CD4-positive, alpha-beta T cell treated with Interleukin-15 for 4 hours (primary cell): ENCODE data around the gene FGF12.
A peak's percentile ranks its signal among the peaks of the same experiment; 100 is the strongest.
"Not testable (repeated sequence)": the region's sequence is repeated elsewhere in the genome, so short reads cannot be mapped to it uniquely, and the experiment has no call there.

Experiments
- DNase-seq: peaks from one replicate; pipeline ENCODE4 v3.0.0-alpha.2; 2020; ENCODE audit warnings: low spot score

FGF12 gene

GRCh38 chr3:192577811-192578210 lies 149.5 kb downstream of the FGF12 start:
- no peak for DNase-seq

DNA sequence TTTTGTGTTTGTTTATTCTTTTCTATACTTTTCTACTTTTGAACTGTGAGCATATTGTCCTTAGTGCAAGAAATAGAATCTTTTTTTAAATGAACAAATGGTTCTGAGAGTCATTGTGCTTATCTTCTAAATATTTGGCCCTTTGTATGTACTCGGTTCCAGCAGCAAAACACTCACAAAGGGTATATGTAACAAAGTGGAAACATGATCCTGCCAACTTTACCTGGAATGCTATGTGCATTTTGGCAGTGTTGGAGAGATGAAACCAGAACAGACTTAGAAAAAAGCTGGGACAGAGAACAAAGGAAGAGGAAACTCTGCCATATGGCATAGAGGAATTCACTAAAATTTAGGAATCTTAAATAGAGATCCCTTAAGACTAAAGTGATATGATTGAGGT lies 150.1 kb downstream of the FGF12 start:
- DNase-seq, result no peak

DNA sequence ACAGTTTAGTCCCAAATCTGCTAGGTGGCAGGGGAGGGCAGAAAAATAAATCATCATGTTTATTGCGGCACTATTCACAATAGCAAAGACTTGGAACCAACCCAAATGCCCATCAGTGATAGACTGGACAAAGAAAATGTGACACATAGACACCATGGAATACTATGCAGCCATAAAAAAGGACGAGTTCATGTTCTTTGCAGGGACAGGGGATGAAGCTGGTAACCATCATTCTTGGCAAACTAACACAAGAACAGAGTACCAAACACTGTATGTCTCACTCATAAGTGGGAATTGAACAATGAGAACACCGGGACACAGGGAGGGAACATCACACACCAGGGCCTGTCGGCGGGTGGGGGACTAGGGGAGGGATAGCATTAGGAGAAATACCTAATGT lies 150.6 kb downstream of the FGF12 start:
- not testable (repeated sequence) for DNase-seq

DNA sequence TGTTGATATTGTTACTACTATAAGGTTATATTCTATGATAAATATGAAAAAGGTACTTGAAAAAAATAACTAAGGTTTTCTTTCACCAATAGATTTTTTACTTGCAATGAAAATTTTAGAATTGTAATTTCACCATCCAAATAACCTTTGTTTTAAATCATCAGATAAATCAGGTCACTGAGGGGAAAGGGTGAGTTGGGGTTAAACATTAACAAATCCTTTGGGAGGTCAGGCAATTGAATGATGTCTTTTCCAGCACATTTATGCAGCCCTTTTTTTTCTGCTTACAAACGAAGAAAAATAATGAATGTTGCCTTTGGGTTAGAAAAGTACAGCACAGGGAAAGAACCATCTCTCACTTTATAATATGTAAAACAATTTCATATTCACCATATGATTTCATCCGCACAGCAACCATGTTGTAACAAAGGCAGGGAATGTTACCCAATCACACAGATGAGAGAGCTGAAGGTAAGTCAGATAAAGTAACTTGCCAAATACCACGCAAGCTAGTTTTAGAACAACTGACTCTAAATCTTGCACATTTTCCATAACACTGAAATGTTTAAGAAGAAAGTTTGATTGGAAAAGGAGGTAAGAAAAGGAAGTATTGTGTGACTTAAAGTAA lies 151.3 kb downstream of the FGF12 start:
- DNase-seq, result no peak

- DNase-seq, result no peak
Measured at GRCh38 chr3:192573240-192573639, 154.1 kb downstream of the FGF12 start.

GRCh38 chr3:192570821-192571791 lies 156.2 kb downstream of the FGF12 start:
- DNase-seq, result no peak

DNA sequence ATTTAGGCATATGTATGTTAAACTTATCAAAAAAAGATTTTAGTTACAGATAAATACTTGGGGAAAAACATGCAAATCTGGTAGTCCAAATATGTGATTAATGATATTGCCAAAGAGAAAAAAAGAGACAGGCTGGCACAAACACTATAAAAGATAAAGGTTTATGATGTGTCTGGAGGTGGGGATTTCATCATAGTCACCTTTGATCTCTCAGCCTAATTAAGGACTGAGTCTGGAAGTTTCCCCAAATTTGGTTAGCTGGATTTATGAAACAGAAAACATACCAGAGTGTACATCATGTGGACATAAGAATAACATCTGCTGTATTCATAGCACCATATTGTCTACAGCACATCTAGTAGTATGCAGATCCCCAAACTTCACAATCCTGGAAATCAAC lies 157.0 kb downstream of the FGF12 start:
- no peak for DNase-seq

DNA sequence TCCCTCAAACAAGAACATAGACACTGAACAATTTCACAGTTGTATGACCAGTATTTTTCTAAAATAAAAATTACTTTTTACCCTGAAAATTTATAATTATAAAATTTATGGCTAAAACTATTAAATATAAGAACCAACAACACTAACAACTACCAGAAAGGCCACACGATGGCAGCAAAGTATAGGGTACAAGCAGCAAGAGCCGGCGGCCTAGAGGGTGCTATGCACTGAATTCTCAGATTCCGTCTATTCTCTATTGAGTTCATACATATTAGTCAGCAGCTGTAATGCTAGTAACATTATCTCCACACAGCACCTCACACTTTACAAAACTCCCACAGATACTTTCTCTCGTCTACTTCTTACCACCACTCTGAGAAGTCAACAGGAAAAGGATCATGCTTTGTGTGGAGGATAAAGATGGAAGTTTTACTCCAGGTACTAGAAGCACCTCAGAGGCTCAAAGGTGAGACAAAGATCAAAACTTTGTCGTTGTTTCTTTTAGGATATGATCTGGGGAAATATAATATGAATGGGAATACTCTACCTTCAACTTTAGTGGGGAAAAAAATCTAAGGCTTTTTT lies 160.5 kb downstream of the FGF12 start:
- peak; percentile 43 for DNase-seq

DNA sequence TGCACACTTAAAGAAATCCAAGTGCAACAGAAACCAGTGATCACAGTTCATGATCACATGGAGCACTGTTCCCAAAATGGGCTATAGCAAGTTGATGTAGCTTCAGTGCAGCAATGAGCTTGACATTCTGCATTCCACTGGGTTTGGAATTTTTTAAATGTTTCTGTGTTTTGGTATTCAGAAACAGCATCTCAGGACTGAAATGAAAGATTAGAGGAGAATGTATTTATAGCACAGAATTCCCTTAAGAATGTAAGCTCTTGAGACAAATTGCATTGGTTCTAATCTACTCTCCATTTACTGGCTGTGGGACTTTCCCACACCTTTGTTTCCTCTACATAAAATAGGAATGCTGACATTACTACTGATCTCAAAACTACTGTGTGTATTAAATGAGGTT lies 162.7 kb downstream of the FGF12 start:
- no peak for DNase-seq

DNA sequence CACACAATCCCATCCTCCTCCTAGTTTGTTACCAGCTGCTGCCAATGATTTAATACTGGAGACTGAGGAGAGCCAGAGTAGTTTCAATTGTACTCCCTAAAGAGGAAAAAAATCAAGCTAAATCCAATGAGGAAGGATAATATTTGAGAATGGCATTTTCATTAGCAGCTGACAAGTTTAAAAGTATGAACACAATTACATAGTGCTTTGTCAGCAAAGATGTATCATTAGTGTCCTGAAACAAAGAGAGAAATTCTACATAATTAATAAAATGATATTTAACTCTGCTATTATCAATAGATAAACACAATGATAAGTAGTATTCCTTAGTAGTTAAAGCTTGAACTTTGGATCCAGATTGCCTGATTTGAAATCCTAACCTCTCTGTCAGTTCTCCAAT lies 163.9 kb downstream of the FGF12 start:
- DNase-seq, result no peak

- no peak for DNase-seq
Measured at GRCh38 chr3:192553707-192554106, 173.6 kb downstream of the FGF12 start.

- no peak for DNase-seq
Measured at GRCh38 chr3:192550356-192550755, 177.0 kb downstream of the FGF12 start.

DNA sequence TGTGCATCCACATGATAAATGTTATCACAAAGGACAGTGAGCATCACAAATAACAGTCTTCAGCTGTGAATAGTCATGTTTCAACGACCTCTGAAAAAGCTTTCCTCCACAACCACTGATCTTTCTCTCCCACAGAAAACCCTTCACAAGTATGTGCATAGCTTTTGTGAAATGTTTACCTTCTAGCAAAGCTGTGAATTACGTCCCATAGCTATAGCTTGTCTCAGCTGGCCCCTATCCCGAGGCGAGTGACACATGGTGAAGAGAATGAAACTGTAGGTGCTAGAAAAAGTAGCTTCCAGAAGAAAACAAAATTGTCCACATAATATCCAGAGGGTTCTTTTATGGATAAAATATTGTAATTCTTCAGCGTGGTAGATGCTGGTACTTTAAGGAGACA lies 182.0 kb downstream of the FGF12 start:
- DNase-seq, result no peak

DNA sequence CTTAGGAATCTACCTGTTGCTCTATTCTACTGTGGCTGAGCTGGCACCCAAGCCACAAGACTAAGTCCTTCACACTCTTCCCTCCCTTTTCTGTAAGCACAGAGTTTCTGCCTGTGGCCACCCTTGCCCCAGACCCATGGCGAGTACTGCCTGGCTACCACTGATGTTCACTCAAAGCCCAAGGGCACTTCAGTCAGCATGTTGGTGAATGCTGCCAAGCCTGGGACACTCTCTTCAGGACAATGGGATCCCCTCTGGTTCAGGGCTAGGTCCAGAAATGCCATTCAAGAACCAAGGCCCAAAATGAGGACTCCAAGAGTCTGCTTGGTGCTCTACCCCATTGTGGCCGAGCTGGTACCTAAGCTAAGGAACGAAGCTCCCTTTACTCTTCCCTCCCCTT lies 184.2 kb downstream of the FGF12 start:
- no peak for DNase-seq

- no peak for DNase-seq
Measured at GRCh38 chr3:192516820-192517219, 210.5 kb downstream of the FGF12 start.

DNA sequence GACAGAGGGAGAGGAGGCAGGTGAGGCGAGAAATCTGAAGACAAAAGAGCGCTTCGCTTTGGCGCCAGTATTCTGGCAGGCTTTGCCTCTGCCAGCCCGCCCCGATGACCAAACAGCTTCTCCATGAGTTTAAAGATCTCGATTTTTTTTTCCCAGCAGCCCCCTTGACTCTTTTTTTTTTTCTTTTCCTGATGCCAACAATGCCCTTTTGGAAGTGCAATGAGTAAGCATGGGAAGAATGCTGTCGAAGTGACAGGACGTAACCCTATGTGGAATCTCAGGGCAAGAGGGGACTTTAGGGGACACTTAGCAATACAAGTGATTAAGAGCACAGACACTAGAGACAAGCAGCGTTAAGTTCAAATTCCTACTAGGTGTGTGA lies 211.7 kb downstream of the FGF12 start:
- no peak for DNase-seq

DNA sequence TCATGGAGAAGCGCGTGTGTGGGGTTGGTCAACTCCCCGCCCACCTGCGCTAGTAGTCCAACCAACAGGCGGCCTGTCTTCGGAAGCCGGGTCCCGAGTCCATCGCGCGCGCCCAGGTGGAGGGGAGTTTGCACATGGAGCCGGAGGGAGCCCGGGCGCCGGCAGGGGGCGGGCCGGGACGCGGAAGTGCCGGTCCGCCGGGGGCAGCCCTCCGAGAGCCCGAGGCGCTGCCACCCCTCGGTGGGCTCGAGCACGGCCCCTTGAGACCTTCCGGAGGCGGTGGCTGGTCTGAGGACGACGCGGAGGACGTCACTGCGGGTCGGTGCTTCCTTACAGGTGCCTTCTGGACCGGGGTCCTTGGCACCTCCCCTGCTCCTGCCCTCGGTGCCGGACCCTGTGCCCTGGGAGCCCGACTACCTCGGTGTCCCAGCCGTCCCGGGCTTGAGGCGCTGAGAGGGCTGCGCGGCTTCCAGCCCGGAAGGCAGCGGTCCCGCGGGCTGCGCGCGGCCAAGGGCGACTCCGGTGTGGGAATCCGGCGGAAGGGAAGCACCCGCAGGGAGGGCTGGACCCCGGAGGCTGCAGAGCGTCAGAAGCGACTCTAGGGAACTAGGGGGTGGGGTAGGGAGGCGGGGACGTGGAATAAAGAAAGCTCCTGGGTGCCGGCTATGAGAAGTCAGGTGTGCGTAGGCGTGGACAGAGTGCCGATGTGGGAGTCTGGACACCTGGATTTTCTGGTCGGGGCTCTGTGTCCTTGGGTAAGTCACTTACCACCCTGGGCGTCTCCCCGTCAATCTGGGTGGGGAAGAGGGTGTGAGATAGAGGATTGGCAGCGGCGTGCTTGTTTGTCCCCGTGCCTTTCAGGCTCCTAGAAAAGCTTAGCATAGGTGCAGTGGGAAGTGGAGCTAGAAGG lies 212.3 kb downstream of the FGF12 start:
- DNase-seq, result no peak

DNA sequence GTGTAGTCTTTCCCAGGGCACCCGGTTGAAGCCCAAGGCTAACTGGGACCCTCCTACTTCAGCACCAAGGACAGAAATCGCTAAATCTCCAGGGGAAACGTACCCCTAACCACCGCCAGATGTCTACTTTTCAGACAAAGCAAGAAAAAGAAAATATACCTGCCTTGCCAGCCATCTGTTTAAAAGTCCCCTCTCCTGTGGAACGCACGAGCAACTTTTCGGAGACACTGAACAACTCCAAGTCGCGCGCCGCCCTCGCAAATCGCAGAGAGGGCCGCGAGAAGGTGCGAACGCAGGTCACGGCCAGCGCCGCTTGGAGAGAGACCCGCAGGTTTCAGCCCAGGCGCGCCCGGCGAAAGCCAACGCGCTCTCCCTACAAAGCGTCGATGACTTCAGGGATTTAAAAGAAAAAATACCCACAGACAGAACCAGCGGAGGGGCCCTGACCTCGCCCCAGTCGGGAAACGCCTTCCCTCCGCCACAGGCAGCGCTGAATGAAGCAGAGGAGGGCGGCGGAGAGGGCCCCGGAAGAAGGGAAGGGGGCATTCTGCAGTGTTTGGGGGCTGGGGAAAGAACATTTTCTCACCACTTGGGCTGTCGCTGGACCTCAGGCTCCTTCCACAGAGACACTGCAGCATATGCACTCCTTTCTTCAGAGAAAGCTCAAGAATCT lies 213.1 kb downstream of the FGF12 start:
- no peak for DNase-seq

DNA sequence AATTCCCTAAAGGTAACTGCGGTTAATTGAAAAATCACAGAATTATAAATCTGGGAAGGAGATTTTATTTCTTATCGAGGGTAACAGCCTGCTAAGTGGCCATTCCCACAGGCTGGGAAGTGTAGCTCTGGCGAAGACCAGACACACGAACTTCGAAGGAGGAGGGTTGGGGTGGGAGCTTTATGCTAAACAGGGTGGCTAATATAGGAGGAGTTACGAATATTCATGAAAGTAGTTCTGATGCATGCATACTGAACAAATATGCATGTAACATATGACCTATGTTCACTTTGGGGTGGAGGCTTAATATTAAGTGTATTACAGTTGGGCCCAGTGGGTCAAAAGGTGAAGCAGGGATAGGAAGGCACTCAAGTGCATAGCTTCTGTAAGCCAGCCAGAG lies 221.6 kb downstream of the FGF12 start:
- DNase-seq, result no peak

- DNase-seq, result no peak
Measured at GRCh38 chr3:192501401-192501800, 225.9 kb downstream of the FGF12 start.

DNA sequence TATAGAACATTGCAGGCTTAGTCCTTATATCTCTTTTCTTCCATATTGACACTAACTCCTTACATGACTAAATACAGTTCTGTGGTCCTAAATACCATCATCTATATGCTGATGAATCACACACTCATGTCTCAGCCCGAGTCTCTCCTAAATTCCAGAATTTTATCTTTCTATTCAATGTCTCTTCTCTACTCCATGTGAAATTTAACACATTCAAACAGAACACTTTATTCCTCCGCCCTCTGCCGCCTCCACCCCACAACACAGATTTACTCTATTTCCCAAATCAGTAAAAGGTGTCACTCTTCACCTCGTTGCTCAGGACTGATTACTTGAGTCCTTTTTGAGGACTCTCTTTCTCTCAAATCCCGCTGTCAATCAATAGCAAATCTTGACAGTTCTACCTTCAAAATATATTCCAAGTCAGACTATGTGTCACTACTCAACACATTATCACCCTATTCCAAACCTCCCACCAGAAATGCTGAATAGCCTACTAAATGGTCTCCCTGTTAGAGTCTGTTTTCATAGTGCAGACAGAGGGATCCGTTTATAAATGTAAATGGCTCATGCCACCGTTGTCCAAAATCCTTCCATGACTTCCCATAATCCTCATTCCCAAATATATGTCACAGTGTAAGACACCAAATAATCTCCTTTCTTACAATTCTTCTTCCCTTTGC lies 230.3 kb downstream of the FGF12 start:
- no peak for DNase-seq
